Omental fat pad (tissue), 4 donors: ENCODE results near the gene HMCN2. TPM values are rescaled to one million over a fixed set of nuclear protein-coding genes. Genes with fewer than 3 reads are reported as not detected.

Experiments
- ATAC-seq: fragments of 150-250 bp; one replicate; pipeline ENCODE4 v1.9.1; 2016; ENCODE audit warnings: mild to moderate bottlenecking, moderate library complexity; ENCODE audit not compliant: low FRiP score
- DNase-seq: peaks from one replicate; pipeline ENCODE4 v3.0.0-alpha.2; 2019; ENCODE audit warnings: low spot score
- total RNA-seq, 4 donors: library from RNA; depleted of rRNA; stranded (reverse); fragments of >200 nt; gene quantifications; one replicate each; pipeline ENCODE4 v1.1.0, GENCODE V29; 2016
- TF ChIP-seq, protein P1 (sequence below), 3 donors: fragments of 450-650 bp; IDR thresholded peaks; one replicate each; pipeline ENCODE4 v1.5.1; 2016 to 2017; ENCODE audit warnings: antibody characterized with exemption in 3 of 3, mild to moderate bottlenecking in 3 of 3, moderate library complexity in 2 of 3

The HMCN2 gene
- total RNA-seq, 4 donors from 2014 or later, result 0.19 to 5.8 (median 0.75) TPM

DNA sequence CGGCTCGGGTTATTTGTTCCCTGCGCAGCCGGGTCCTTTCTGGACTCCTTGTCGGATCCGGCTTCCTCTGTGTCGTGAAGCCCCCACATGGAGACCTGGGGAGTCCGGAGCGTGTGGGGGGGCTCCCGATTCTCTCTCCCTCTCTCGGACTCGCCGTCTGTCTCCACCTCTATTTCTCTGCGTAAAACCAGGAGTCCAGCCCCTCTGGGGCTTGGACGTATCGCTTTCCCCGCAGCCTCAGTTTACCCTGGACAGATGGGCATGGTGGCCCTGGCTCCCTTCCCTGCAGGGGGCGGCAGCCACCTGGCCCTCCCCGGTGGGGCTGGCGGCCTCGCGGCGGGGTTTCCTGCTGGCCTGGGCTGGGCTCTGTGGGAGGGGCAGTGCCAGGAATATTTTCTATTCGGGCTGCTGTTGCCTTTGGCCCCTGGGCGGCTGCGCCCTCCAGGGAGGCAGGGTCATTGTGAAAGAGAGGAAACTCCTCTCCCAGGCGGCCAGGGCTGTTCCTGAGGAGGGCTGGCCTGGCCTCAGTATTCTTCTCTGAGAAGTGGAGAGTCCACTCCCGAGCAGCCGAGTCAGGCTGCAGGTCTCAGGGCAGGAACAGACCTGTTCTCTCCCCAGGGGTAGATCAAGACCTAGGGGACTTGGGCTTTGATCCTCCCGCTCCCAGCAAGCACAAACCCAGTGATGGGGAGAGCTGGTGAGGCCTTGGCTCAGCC is 179.9 kb downstream of the HMCN2 start:
- no peak for DNase-seq
- ATAC-seq, result peak; percentile 68
- TF ChIP-seq, protein P1, sequence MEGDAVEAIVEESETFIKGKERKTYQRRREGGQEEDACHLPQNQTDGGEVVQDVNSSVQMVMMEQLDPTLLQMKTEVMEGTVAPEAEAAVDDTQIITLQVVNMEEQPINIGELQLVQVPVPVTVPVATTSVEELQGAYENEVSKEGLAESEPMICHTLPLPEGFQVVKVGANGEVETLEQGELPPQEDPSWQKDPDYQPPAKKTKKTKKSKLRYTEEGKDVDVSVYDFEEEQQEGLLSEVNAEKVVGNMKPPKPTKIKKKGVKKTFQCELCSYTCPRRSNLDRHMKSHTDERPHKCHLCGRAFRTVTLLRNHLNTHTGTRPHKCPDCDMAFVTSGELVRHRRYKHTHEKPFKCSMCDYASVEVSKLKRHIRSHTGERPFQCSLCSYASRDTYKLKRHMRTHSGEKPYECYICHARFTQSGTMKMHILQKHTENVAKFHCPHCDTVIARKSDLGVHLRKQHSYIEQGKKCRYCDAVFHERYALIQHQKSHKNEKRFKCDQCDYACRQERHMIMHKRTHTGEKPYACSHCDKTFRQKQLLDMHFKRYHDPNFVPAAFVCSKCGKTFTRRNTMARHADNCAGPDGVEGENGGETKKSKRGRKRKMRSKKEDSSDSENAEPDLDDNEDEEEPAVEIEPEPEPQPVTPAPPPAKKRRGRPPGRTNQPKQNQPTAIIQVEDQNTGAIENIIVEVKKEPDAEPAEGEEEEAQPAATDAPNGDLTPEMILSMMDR (IDR thresholded peaks at IDR 0.05), result no peak

DNA sequence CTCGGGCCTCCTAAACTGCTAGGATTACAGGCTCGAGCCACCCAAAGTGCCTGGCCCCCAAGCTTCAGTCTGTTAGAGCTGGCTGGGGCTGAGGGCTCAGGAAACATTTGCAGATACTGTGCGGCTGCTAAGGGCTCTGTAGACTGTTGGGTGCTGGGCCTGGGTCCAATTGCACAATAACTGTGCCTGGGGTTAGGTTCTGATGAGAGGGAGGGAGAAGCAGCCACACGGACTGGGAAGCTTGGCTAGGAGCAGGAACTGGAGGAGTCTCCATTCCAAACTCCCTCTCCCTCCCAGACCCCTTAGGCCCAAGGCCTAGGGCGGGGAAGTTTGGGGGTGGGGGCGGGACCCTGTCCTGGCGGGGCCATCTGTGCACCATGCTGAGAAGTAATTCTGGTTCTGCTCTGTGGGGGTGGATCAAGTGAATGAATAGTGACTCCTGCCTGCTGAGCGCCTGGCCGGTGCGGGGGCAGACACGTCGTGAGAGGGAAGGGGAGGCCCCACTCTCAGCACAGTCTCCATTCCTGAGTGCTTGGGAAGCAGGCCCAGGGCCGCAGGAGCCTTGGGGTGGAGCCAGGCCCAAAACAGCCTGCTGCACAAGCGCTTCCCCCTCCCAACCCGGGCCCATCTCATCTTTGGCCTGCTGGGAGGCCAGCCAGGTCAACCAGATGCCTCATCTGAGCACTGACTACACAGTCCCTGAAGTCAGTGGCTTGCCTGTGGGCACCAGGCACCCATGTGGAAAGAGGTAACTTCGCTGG is 180.7 kb downstream of the HMCN2 start:
- DNase-seq, result peak; percentile 50
- TF ChIP-seq, protein P1 (IDR thresholded peaks at IDR 0.05), result no peak
- peak; percentile 82 for ATAC-seq

DNA sequence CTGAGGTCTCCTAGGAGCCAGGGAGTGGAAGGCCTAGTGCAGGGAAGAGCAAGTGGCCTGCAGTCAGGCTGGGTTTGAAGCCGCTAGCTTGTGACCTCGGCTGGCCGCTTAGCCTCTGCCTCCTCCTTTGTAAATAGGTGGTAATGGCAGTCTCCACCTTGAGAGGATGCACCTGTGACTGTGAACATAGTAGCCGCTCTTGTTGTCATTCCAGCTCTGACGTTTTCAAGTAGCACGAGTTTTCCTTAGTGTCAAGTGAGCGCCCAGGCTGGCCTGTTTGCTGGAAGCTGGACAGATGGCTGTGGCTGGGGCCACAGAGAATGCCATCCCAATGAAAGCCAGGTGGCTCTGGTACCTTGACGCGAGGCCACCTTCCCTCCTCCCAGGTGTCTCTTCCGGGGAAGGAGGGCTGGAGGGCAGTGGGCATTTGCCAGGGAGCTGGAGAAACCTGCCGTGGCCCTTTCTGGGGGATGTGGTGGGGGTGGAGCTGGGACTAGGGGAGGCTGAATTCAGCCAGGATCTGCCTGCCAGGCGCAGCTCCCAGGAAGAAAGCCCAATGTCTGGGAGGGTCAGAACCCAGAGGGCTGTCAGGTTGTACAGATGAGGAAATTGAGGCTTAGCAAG is 181.7 kb downstream of the HMCN2 start:
- TF ChIP-seq, protein P1 (IDR thresholded peaks at IDR 0.05), result no peak
- no peak for DNase-seq
- no peak for ATAC-seq

DNA sequence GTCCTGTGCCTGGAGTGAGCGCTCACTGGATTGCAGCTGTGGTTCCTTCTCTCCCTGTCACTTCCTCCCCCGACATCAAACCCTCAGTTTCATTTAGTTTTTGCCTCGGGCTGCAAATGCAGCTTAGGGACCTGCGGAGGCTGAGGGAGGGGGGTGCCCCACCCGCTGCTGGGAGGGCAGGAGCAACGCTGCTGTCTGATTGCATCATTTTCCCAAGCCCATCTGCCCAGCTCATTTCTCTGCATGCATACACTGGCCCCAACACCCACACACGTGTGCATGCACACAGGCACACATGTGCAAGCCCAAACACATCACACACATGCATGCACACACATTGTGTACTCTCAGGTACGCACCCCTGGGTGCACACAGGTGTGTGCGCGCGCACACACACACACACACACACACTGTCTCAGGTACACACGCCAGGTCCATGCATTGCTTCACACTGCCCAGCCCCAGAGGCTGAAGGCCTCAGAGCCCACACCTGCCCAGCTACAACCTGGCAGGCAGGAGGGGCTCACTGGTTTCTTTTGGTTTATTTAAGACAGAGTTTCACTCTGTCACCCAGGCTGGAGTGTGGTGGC is 182.6 kb downstream of the HMCN2 start:
- TF ChIP-seq, protein P1 (IDR thresholded peaks at IDR 0.05), result no peak
- ATAC-seq (no peak), DNase-seq (no peak)

DNA sequence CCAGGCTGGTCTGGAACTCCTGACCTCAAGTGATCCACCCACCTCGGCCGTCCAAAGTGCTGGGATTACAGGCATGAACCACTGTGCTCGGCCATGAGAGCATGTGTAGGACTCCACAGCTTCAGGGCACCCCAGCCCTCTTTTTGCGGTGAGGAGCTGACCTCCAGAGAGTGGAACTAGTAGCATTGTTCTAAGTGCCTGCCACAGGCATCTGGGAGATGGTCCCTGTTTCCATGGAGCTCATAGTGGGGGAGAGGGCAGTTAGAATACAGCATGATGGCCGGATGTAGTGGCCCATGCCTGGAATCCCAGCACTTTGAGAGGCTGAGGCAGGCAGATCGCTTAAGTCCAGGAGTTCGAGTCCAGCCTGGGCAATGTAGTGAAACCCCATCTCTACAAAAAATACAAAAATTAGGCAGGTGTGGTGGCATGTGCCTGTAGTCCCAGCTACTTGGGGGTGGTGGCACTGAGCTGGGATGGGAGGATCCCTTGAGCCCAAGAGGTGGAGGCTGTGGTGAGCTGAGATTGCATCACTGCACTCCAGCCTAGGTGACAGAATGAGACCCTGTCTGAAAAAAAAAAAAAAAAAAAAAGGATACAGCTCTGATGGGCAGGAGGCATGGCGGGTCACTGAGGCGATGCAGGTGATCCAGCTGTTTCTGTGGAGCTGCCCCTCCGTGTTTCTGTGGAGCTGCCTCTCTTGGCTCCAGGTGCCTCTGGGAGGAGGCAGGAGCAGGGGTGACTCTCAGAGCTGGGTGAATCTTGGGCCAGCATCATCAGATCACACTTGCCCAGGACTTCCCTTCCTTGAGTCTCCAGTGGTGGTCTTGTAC is 183.4 kb downstream of the HMCN2 start:
- no peak for ATAC-seq
- no peak for DNase-seq

More for the DNA sequence above, 183.4 kb downstream of the HMCN2 start:
- TF ChIP-seq, protein P1 (IDR thresholded peaks at IDR 0.05), result no peak
